ENCODE data around the gene ITGA5. TPM values are rescaled to one million over a fixed set of nuclear protein-coding genes. Genes with fewer than 3 reads are reported as not detected.

ITGA5 gene
- 95.0 TPM for total RNA-seq

DNA sequence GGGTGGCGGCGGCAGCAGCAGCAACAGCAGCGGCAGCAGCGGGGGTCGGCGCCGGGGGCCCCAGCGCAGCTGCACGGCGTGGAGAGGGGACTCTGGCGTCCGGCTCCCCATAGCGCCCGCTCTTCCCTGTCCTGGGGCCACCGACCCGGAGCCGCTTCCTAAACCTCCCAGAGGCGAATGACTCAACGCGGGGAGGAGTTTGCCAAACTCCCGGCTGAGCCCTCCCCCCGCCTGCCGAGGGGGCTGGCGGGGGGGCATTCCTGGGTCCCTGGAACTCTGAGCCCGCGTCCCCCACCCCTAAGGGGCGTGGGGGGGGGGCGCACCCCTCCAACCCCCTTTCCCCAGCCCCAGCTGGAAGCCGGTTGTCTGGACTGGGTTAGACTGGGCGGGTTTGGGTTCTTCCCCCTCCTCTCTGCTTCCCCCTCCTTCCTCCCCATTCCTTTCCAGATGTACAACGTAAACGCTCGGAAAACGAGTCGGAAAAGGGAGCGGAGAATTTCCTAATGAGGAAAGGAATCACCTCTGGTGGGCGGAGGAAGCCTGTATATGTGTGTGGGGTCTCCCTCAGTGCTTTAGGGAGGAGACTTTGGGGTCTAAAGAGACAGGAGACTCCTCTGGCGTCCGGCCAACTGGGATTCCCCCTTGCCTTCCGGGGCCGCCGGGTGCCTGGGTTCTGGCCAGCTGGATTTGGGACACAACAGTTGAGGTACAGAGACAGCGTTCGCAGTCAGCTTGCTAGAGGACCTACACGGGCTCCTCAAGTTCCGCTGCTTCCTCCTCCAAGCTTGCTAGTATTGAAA lies at the start of gene ITGA5:
ITGA5 (minus strand) TSS at position 179 of the 800 bp plus-strand sequence; CDS start at position 111, 68 bp downstream.
- TF ChIP-seq POLR2AphosphoS5 (IDR thresholded peaks at IDR 0.05; ENCODE audit: insufficient read depth in 1 of 2, low read depth in 1 of 2) (peak; percentile 52 to 97), POLR2A (IDR thresholded peaks at IDR 0.05) (peak in 1 of 2 donors; percentile 92)
- TF ChIP-seq, protein P1, sequence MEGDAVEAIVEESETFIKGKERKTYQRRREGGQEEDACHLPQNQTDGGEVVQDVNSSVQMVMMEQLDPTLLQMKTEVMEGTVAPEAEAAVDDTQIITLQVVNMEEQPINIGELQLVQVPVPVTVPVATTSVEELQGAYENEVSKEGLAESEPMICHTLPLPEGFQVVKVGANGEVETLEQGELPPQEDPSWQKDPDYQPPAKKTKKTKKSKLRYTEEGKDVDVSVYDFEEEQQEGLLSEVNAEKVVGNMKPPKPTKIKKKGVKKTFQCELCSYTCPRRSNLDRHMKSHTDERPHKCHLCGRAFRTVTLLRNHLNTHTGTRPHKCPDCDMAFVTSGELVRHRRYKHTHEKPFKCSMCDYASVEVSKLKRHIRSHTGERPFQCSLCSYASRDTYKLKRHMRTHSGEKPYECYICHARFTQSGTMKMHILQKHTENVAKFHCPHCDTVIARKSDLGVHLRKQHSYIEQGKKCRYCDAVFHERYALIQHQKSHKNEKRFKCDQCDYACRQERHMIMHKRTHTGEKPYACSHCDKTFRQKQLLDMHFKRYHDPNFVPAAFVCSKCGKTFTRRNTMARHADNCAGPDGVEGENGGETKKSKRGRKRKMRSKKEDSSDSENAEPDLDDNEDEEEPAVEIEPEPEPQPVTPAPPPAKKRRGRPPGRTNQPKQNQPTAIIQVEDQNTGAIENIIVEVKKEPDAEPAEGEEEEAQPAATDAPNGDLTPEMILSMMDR (IDR thresholded peaks at IDR 0.05), result no peak
- Histone ChIP-seq H3K4me1 (peaks cover 66% of the 10 kb centered on the region), H3K27ac (peak within 1 kb of the TSS; percentile 96), H3K9me3 (no peaks in the 10 kb centered on the region), H3K27me3 (no peaks in the 10 kb centered on the region), H3K4me3 (peak within 1 kb of the TSS; percentile 83 to 90), H3K36me3 (no peaks in the 10 kb centered on the region)
- peak in 1 of 2 donors; percentile 90 for DNase-seq (ENCODE audit: extremely low spot score in 2 of 2)
- intact Hi-C loops (cut with DNase I), result no loop called here

DNA sequence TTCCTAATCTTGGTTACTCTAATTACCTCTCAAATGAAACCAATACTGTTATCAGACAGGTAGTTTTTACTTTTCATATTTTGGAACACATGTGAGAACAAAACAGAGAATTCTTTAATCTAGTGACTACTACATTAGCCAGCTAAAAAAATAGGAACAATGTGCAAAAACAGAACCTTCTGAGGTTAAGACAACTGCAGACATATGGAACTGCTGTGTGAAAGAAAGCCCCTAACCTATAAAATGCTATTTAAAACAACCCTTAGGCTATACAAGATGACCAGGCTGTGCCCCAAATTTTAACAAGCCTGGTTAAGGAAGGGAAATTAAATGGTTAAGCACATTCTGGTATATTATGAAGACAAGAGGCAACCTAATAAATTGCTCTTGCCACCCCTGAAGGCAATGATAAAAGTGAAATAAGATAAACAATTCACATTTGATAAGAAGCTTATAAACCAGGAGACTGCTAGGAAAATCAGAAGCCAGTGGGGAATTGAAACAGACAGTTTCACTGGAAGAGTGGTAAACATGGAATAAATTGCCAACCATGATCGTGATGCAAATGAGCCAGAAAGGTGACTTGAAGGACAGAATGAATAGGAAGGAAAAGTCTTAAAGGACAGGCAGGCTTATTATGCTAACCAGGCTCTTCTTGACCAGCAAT lies 46.9 kb upstream of the ITGA5 start:
- no peak for TF ChIP-seq POLR2AphosphoS5 (IDR thresholded peaks at IDR 0.05; ENCODE audit: insufficient read depth in 1 of 2, low read depth in 1 of 2)
- TF ChIP-seq, protein P1 (IDR thresholded peaks at IDR 0.05), result no peak
- TF ChIP-seq POLR2A (IDR thresholded peaks at IDR 0.05), result no peak
- H3K9me3 ChIP-seq, result no peaks in the 10 kb centered on the region
- no peaks in the 10 kb centered on the region for H3K4me1 ChIP-seq
- no peaks in the 10 kb centered on the region for H3K27me3 ChIP-seq
- H3K36me3 ChIP-seq, result no peaks in the 10 kb centered on the region
- no peak overlapping the region for H3K4me3 ChIP-seq
- H3K27ac ChIP-seq, result no peak overlapping the region
- no peak for DNase-seq (ENCODE audit: extremely low spot score in 2 of 2)
- intact Hi-C loops (cut with DNase I), result no loop called here

DNA sequence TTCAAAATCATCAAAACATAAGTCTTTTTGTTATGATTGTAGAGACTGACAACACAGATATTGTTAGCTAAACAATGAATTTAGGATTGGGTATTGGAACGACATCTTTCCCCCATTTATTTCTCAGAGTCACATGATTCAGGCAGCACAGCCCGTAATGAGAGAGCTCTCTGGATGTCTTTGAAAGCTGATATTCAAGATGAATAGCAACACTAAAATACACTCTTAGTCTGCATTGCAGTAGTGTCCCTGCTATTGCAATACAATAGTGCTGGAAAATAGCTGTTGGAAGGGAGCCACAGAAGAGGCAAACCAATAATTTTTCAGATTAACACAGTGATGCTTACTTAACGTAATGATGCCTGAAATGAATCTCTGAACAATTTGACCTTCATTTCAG lies 44.4 kb upstream of the ITGA5 start:
- Histone ChIP-seq H3K4me3 (no peak overlapping the region), H3K36me3 (no peaks in the 10 kb centered on the region), H3K27me3 (no peaks in the 10 kb centered on the region), H3K4me1 (no peaks in the 10 kb centered on the region), H3K9me3 (no peaks in the 10 kb centered on the region), H3K27ac (no peak overlapping the region)
- intact Hi-C loops (cut with DNase I), result no loop called here
- no peak for DNase-seq (ENCODE audit: extremely low spot score in 2 of 2)
- TF ChIP-seq POLR2AphosphoS5 (IDR thresholded peaks at IDR 0.05; ENCODE audit: insufficient read depth in 1 of 2, low read depth in 1 of 2) (no peak), POLR2A (IDR thresholded peaks at IDR 0.05) (no peak)
- TF ChIP-seq, protein P1 (IDR thresholded peaks at IDR 0.05), result no peak

DNA sequence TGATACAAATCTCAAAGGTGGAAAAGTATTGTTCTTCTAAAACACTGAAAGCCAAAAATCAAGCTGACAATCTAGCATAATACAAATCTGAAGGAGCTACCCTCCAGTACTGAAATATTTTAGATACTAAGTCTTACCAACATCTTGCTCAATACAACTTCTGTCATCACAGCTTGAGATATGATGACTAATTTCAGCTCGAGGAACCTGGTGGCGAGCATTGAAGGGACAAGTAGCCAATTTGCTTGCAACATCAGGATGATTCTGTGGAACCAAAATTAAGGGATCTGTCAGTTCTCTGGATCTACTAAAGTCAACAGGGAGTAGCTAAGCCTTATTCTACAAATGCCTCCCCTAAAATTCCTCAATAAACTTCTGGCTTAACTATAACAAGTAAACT lies 44.0 kb upstream of the ITGA5 start:
- no peak overlapping the region for H3K27ac ChIP-seq
- DNase-seq (ENCODE audit: extremely low spot score in 2 of 2), result no peak
- peak in 1 of 2 donors; percentile 16 for TF ChIP-seq POLR2AphosphoS5 (IDR thresholded peaks at IDR 0.05; ENCODE audit: insufficient read depth in 1 of 2, low read depth in 1 of 2)
- TF ChIP-seq, protein P1 (IDR thresholded peaks at IDR 0.05), result no peak
- intact Hi-C loops (cut with DNase I), result no loop called here
- H3K27me3 ChIP-seq, result no peaks in the 10 kb centered on the region
- no peaks in the 10 kb centered on the region for H3K36me3 ChIP-seq
- H3K4me3 ChIP-seq, result no peak overlapping the region
- H3K4me1 ChIP-seq, result no peaks in the 10 kb centered on the region
- H3K9me3 ChIP-seq, result no peaks in the 10 kb centered on the region
